Thyroid gland (tissue), 4 donors: ENCODE measurements around the gene SDR9C7.

ENCODE experiments used
- POLR2A ChIP-seq, 2 donors: fragments of 450-650 bp; IDR thresholded peaks; one replicate each; pipeline ENCODE4 v1.6.1; 2017; ENCODE audit warnings: antibody characterized with exemption in 2 of 2, mild to moderate bottlenecking in 2 of 2, moderate library complexity in 1 of 2
- TF ChIP-seq, protein P1 (sequence below), 6 experiments: fragments of 200-600 bp in 3 of 6; fragments of 450-650 bp in 3 of 6; sonication (generic) in 3 of 6; IDR thresholded peaks; one replicate each; pipeline ENCODE4 v1.5.1; 2016 to 2019; ENCODE audit warnings: antibody characterized with exemption in 6 of 6, mild to moderate bottlenecking in 2 of 6, inconsistent platforms in 1 of 6, moderate library complexity in 1 of 6

DNA sequence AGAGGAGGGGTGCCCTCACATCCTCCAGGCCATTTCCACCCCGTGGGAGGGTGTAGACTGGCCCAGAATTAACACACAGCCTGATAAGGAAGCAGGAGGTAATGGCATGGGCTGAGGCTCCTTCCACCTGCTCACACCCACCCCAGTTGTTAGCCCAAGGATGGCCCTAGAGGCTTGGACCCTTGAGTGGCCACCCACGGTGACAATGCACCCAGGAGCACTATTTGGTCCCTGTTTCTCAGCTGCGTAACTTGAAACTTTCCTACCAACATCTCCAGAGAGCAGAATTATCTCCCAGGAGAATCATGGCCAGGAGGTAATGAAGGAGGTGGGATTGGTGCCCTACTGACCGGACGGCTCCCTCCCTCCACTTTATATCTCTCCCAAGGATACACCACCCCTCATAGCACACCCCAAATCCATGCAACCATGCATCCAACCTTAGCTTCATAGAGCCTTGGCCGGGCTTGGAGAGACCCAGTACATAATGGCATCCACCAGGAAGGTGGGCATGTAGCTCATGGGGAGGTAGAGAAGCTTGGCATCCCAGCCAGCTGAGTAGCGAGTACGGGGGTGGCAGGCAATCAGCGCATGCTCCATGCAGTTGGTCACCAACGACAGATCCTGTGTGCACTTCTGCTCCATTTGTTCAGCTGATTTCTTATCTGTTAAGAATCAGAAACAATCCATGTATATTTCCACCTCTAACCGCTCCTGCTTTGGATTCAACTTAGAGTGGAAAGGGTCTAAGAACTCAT is 17.6 kb upstream of the SDR9C7 start:
- TF ChIP-seq, protein P1, sequence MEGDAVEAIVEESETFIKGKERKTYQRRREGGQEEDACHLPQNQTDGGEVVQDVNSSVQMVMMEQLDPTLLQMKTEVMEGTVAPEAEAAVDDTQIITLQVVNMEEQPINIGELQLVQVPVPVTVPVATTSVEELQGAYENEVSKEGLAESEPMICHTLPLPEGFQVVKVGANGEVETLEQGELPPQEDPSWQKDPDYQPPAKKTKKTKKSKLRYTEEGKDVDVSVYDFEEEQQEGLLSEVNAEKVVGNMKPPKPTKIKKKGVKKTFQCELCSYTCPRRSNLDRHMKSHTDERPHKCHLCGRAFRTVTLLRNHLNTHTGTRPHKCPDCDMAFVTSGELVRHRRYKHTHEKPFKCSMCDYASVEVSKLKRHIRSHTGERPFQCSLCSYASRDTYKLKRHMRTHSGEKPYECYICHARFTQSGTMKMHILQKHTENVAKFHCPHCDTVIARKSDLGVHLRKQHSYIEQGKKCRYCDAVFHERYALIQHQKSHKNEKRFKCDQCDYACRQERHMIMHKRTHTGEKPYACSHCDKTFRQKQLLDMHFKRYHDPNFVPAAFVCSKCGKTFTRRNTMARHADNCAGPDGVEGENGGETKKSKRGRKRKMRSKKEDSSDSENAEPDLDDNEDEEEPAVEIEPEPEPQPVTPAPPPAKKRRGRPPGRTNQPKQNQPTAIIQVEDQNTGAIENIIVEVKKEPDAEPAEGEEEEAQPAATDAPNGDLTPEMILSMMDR (IDR thresholded peaks at IDR 0.05) = no peak
- no peak for TF ChIP-seq POLR2A (IDR thresholded peaks at IDR 0.05)
